ENCODE data around the gene ACY1.
"Not testable (repeated sequence)": the region's sequence is repeated elsewhere in the genome, so short reads cannot be mapped to it uniquely, and the experiment has no call there.

ACY1 gene

GRCh38 chr3:52031896-52032295 is 48.6 kb downstream of the ACY1 start:
- DNase-seq: no peak
- intact Hi-C loops (cut with DNase I): no loop called here

- peak in 17 of 42 donors; percentile 33 to 78 (median 64) for DNase-seq
- intact Hi-C loops (cut with DNase I): no loop called here
These were observed 49.5 kb downstream of the ACY1 start for GRCh38 chr3:52032702-52033408.

GRCh38 chr3:52033748-52034147 is 50.4 kb downstream of the ACY1 start:
- intact Hi-C loops (cut with DNase I); DNase-seq: not testable (repeated sequence)

- intact Hi-C loops (cut with DNase I): no loop called here
- DNase-seq: no peak
These were observed 50.9 kb downstream of the ACY1 start for GRCh38 chr3:52034212-52034611.

GRCh38 chr3:52034651-52035050 is 51.3 kb downstream of the ACY1 start:
- intact Hi-C loops (cut with DNase I): no loop called here
- DNase-seq: no peak

- intact Hi-C loops (cut with DNase I): no loop called here
These were observed 52.9 kb downstream of the ACY1 start for GRCh38 chr3:52036222-52036694.

GRCh38 chr3:52036829-52037228 is 53.5 kb downstream of the ACY1 start:
- no peak for DNase-seq
- intact Hi-C loops (cut with DNase I): no loop called here

More at GRCh38 chr3:52036222-52036694, 52.9 kb downstream of the ACY1 start:
- no peak for DNase-seq

- intact Hi-C loops (cut with DNase I): no loop called here
- no peak for DNase-seq
These were observed 54.0 kb downstream of the ACY1 start for GRCh38 chr3:52037291-52037690.

GRCh38 chr3:52038227-52038626 is 54.9 kb downstream of the ACY1 start:
- intact Hi-C loops (cut with DNase I): no loop called here
- DNase-seq: no peak
